ENCODE results near the gene TNNC1.

Gene TNNC1

DNA sequence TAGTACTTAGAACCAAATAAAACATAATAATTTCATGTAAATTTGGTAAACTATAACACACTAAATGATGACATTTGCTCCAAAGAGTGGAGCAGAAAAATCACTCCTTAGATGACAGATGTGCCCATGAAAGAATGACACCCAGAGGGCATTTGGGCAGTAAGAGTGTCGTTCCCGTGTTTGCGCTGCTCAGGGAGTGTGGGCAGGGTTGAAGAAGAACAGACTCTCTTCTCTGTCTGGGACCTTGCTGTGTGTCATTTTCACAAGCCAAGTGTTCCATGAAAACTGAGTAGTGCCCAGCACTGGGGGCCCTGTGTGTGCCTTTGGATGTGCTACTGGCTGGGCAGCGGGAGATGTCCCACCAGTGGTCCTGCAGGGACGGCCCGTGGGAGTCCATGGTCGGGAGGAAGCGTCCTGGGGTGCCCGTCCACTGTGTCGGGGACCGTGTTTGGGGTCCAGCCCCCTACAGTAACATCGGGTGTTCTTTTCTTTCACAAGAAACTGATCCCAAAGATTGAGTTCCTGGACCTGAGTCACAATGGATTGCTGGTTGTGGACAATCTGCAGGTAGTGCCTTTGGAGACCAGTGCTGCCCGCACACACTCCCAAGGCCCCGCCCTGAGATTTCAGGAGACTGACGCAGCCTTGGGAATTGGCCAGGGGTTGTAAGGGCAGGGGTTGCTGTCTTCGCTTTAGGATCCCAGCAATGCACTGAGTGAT, 23.4 kb upstream of the TNNC1 start:
- TF ChIP-seq, protein P1, sequence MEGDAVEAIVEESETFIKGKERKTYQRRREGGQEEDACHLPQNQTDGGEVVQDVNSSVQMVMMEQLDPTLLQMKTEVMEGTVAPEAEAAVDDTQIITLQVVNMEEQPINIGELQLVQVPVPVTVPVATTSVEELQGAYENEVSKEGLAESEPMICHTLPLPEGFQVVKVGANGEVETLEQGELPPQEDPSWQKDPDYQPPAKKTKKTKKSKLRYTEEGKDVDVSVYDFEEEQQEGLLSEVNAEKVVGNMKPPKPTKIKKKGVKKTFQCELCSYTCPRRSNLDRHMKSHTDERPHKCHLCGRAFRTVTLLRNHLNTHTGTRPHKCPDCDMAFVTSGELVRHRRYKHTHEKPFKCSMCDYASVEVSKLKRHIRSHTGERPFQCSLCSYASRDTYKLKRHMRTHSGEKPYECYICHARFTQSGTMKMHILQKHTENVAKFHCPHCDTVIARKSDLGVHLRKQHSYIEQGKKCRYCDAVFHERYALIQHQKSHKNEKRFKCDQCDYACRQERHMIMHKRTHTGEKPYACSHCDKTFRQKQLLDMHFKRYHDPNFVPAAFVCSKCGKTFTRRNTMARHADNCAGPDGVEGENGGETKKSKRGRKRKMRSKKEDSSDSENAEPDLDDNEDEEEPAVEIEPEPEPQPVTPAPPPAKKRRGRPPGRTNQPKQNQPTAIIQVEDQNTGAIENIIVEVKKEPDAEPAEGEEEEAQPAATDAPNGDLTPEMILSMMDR (IDR thresholded peaks at IDR 0.05; ENCODE audit: low read depth, low read length) = no peak
- no peak overlapping the region for H3K4me3 ChIP-seq (ENCODE audit: low read depth, low read length)

DNA sequence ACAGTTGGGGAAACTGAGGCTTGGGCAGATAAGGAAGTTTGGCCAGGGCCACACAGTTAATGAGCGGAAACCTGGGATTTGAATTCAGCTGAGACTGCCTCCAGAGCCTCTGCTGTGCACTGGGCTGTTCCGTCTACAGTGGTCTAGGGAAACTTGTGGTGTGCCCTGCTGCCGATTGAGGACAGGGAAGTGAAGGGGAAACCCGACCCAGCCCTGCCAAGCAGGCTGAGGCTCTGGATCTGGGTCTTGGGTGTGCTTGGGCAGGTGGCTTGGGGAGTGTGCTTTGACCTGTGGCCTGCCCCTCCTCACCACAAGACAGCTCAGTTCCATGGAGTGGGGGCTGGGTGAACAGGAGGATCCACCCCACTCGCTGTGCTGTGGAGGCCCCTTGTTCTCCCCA, 19.2 kb upstream of the TNNC1 start:
- no peak overlapping the region for H3K4me3 ChIP-seq (ENCODE audit: low read depth, low read length)
- TF ChIP-seq, protein P1 (IDR thresholded peaks at IDR 0.05; ENCODE audit: low read depth, low read length) = no peak

DNA sequence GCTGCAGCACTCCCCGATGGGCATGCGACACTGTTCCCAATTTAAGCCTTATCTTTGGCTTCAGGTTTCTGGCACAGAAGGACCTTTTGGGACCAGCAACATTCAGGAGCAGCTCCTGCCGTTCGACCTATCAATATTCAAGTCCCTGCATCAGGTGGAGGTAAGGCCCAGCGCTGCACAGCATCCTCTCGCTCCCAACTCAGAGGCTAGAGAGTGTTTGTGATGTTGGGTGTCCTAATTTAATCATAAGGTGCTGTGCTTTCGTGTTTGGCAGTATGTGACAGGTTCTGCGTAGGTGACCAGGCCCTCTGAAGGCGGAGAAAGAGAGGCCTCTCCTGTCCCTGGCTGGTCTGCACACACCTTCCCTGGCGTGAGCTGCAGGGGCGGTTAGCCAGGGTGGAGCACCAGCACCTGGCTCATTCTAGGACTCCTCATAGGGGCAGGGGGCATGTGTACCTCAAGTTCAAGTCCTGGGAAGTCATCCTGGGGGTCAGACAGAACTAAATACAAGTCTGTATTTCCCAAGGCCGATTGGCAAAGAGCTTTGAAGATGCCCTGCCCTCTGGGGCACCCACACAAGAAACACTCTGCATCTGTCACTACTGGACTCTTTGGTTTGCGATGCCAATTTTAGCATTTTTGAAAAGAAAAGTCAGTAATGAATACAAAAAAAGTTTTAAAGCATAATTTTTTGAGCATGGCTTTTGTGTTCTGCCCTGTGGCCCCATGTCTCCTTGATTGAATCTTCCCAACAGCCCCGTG, 18.6 kb upstream of the TNNC1 start:
- TF ChIP-seq, protein P1 (IDR thresholded peaks at IDR 0.05; ENCODE audit: low read depth, low read length) = no peak
- H3K4me3 ChIP-seq (ENCODE audit: low read depth, low read length) = no peak overlapping the region

DNA sequence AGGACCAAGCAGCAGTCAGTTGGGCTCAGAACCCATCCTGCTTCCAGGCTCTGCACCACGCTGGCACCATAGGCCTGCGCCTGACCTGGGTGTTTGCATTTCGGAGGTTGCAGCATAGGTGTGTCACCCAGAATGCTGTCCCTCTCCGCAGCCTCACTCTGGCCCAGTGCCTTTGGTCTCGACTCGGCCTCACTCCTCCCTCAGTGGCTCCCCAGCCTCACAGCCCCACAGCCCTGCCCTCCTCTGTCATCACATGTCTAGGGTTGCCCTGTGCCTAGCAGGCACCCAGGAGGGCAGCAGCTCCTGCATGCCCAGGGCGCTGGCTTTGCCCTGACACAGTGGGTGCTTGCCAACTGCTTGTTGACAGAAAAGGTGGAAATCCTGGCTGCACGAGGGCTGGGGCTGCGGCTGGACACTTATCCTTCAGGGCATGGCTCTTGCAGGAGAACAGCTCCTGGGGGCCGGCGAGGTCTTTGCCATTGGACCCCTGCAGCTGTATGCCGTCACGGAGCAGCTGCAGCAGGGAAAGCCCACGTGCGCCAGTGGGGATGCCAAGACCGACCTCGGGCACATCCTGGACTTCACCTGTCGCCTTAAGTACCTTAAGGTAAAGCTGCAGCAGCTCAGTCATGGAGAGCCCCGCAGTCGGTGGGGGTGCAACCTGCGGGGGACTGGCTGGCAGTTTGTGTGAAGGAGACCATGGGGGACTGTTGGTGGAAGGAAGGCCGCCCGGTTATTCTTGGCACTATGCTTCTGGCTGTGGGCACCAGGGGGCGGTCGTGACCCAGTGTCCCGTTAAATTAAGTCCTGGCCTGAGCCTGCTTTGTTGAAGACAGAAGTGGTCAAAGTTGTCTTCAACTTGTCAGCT, 17.8 kb upstream of the TNNC1 start:
- H3K4me3 ChIP-seq (ENCODE audit: low read depth, low read length) = no peak overlapping the region
- TF ChIP-seq, protein P1 (IDR thresholded peaks at IDR 0.05; ENCODE audit: low read depth, low read length) = peak; percentile 29

DNA sequence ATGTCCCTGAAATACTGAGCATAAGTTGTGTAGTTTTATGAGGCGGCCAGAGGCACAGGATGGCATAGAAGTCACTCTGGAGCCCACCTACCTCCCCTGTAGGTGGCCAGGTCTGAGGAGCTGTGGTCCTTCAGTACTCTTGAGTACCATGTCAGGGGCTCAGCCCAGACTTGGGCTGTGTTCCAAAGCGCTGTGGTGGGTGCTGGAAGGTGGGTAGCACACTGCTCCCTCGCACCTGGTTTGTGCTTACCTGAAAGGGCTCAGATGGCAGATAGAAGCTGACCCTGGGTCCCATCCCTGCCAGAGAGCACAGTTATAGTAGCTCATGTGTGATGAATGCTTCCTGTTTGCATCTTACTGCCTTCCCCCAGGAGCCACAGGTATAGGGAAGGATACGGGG, 17.1 kb upstream of the TNNC1 start:
- TF ChIP-seq, protein P1 (IDR thresholded peaks at IDR 0.05; ENCODE audit: low read depth, low read length) = no peak
- no peak overlapping the region for H3K4me3 ChIP-seq (ENCODE audit: low read depth, low read length)

DNA sequence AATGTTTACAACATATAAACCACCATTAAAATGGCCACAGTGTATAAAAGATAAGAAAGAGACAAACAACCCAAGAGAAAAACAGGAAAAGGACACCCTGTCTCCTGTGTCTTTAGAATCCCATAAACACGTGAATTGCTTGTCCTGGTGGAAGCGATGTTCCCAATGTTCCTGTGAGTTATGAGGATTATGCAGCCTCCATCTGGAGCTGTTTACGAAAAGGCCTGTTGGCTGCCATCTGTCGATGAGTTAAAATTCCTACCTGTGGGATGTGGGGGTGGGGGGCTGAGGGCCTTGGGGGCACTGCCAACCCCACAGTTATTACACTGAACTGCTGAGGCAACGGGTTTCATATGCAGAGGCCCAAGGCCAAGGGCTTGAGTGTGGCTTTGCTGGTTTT, 15.2 kb upstream of the TNNC1 start:
- H3K4me3 ChIP-seq (ENCODE audit: low read depth, low read length) = no peak overlapping the region
- TF ChIP-seq, protein P1 (IDR thresholded peaks at IDR 0.05; ENCODE audit: low read depth, low read length) = no peak
